Measurements from ENCODE around the gene CD36. TPM values are rescaled to one million over a fixed set of nuclear protein-coding genes. Genes with fewer than 3 reads are reported as not detected.

CD36 gene
- total and polyA plus RNA-seq, 10 of the 15 experiments (the other 5 are each of a cell fraction or from before 2014, with no cell fraction given), result 0.20 to 283 (median 172) TPM

DNA sequence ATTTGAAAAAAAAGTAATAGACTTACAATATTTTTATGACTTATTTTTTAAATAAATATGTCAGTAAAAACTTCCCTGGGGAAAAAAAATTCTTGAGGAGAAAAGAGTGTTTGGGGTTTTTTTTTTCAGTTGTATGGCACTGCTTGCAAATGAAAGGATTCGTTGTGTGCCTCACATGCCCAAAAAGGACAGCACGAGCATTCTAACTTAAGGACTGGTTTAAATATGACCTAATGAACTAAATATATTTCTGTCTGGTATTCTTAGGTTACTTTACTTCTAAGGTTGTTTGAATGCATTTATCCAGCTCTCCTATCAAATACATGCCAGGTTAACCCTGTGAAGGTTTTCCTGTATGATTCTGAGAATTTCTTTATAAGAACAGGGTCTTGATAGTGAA is 988 bp upstream of the CD36 start:
- Histone ChIP-seq H3K4me2 (ENCODE audit: control insufficient read depth, insufficient read depth) (no peak overlapping the region), H3K4me1 (ENCODE audit: control insufficient read depth, insufficient read depth, low read length) (peaks cover 3% of the 10 kb centered on the region; the same call in 1 of the 2 replicates), H3K27ac (ENCODE audit: control insufficient read depth, insufficient read depth) (peak overlapping the region; percentile 19; the same call in 1 of the 2 replicates), H3K36me3 (ENCODE audit: control insufficient read depth in 2 of 2, insufficient read depth in 2 of 2, low read length in 1 of 2) (no peaks in the 10 kb centered on the region), H3K27me3 (replicated peaks in 1 of 2; ENCODE audit: control insufficient read depth in 2 of 2, insufficient read depth in 2 of 2, low read length in 1 of 2) (no peaks in the 10 kb centered on the region), H4K20me1 (ENCODE audit: control insufficient read depth, insufficient read depth) (no peaks in the 10 kb centered on the region), H3K9me3 (replicated peaks; ENCODE audit: control insufficient read depth, insufficient read depth, low read length) (no peaks in the 10 kb centered on the region; the same call in 2 of the 3 replicates), H3K9ac (ENCODE audit: control insufficient read depth, insufficient read depth, low read length) (no peak overlapping the region), H3K4me3 (no peak overlapping the region), H2AFZ (ENCODE audit: control insufficient read depth, low read depth, low read length) (no peak overlapping the region), H3K79me2 (ENCODE audit: control insufficient read depth, insufficient read depth, low read length) (no peaks in the 10 kb centered on the region)
- FAIRE-seq (no peak), DNase-seq (ENCODE audit: low read depth, low spot score) (no peak), ATAC-seq (peak; percentile 47)
- ChIA-PET CTCF (interaction anchor here (0.6 to 0.8 kb wide), 2 partner anchors 20 to 66 kb away, joined by 3 read pairs; no protein-coding TSS in a partner anchor), POLR2A (interaction anchor here (0.7 kb wide), 1 partner anchor 72 kb away, joined by 7 read pairs; no protein-coding TSS in a partner anchor), SMC1A (ENCODE audit: uncharacterized antibody, unreplicated experiment) (no interaction called here), RAD21 (ENCODE audit: unreplicated experiment) (no interaction called here)
- TF ChIP-seq IRF3 (IDR thresholded peaks at IDR 0.05) (no peak), MYB (IDR thresholded peaks at IDR 0.05; ENCODE audit: borderline replicate concordance, low read depth, low read length) (no peak), SIX5 (IDR thresholded peaks at IDR 0.05; ENCODE audit: low read depth, low read length, severe bottlenecking) (no peak), RELA (IDR thresholded peaks at IDR 0.05; ENCODE audit: borderline replicate concordance, partially characterized antibody) (no peak), FOS (IDR thresholded peaks at IDR 0.05; ENCODE audit: borderline replicate concordance, extremely low read depth, insufficient read length) (no peak), BMI1 (IDR thresholded peaks at IDR 0.05; ENCODE audit: borderline replicate concordance) (no peak), CBX5 (IDR thresholded peaks at IDR 0.05; ENCODE audit: low read depth) (no peak), RB1 (IDR thresholded peaks at IDR 0.05; ENCODE audit: borderline replicate concordance) (no peak), ZZZ3 (IDR thresholded peaks at IDR 0.05; ENCODE audit: control insufficient read depth, insufficient read length, low read depth) (no peak), TBL1XR1 (IDR thresholded peaks at IDR 0.05; ENCODE audit: low read depth, low read length) (no peak), SMC3 (IDR thresholded peaks at IDR 0.05; ENCODE audit: borderline replicate concordance, low read length) (no peak), SMARCA5 (IDR thresholded peaks at IDR 0.05) (no peak), EP300 (IDR thresholded peaks at IDR 0.05; ENCODE audit: borderline replicate concordance in 1 of 2, control insufficient read depth in 1 of 2, low read depth in 2 of 2, low read length in 2 of 2) (no peak)
- TF ChIP-seq, protein P1, sequence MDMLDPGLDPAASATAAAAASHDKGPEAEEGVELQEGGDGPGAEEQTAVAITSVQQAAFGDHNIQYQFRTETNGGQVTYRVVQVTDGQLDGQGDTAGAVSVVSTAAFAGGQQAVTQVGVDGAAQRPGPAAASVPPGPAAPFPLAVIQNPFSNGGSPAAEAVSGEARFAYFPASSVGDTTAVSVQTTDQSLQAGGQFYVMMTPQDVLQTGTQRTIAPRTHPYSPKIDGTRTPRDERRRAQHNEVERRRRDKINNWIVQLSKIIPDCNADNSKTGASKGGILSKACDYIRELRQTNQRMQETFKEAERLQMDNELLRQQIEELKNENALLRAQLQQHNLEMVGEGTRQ (IDR thresholded peaks at IDR 0.05; ENCODE audit: borderline replicate concordance, low read depth, low read length), result no peak
- TF ChIP-seq, protein P2, sequence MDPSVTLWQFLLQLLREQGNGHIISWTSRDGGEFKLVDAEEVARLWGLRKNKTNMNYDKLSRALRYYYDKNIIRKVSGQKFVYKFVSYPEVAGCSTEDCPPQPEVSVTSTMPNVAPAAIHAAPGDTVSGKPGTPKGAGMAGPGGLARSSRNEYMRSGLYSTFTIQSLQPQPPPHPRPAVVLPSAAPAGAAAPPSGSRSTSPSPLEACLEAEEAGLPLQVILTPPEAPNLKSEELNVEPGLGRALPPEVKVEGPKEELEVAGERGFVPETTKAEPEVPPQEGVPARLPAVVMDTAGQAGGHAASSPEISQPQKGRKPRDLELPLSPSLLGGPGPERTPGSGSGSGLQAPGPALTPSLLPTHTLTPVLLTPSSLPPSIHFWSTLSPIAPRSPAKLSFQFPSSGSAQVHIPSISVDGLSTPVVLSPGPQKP (IDR thresholded peaks at IDR 0.05; ENCODE audit: low read depth, low read length), result no peak
- WGBS (ENCODE audit: insufficient coverage, insufficient replicate concordance, low lambda C conversion rate, missing lambda C conversion rate), result 0% methylated on average over 2 of the region's 2 CpGs
- intact Hi-C loops (cut with micrococcal nuclease; ENCODE audit: unreplicated experiment) (no loop called here), in situ Hi-C loops (cut with MboI) (no loop called here)
- no TSS peak for BruUV-seq (replicated peaks)
